ENCODE results near the gene CREB3L1.

- TF ChIP-seq ESRRG (CRISPR knock-in tag; IDR thresholded peaks at IDR 0.05) (no peak), PPARA (CRISPR knock-in tag; IDR thresholded peaks at IDR 0.05; ENCODE audit: borderline replicate concordance) (no peak), ZFP30 (CRISPR knock-in tag; IDR thresholded peaks at IDR 0.05) (no peak), TOX (CRISPR knock-in tag; IDR thresholded peaks at IDR 0.05; ENCODE audit: borderline replicate concordance) (no peak), ARNTL (CRISPR knock-in tag; IDR thresholded peaks at IDR 0.05; ENCODE audit: borderline replicate concordance, low read depth) (no peak), SNAI2 (CRISPR knock-in tag; IDR thresholded peaks at IDR 0.05) (no peak), OSR1 (CRISPR knock-in tag; IDR thresholded peaks at IDR 0.05) (no peak), POU6F1 (CRISPR knock-in tag; IDR thresholded peaks at IDR 0.05; ENCODE audit: borderline replicate concordance, low read depth) (no peak)
- TF ChIP-seq, protein P1, sequence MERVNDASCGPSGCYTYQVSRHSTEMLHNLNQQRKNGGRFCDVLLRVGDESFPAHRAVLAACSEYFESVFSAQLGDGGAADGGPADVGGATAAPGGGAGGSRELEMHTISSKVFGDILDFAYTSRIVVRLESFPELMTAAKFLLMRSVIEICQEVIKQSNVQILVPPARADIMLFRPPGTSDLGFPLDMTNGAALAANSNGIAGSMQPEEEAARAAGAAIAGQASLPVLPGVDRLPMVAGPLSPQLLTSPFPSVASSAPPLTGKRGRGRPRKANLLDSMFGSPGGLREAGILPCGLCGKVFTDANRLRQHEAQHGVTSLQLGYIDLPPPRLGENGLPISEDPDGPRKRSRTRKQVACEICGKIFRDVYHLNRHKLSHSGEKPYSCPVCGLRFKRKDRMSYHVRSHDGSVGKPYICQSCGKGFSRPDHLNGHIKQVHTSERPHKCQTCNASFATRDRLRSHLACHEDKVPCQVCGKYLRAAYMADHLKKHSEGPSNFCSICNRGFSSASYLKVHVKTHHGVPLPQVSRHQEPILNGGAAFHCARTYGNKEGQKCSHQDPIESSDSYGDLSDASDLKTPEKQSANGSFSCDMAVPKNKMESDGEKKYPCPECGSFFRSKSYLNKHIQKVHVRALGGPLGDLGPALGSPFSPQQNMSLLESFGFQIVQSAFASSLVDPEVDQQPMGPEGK (CRISPR knock-in tag; IDR thresholded peaks at IDR 0.05; ENCODE audit: borderline replicate concordance) = no peak
These were observed 27.3 kb upstream of the CREB3L1 start for GRCh38 chr11:46249938-46250744.

All from SK-N-SH treated with all-trans-retinoic acid at 6 μM for 48 hours (cell line).